ENCODE results near the gene GSK3A.

The GSK3A gene

DNA sequence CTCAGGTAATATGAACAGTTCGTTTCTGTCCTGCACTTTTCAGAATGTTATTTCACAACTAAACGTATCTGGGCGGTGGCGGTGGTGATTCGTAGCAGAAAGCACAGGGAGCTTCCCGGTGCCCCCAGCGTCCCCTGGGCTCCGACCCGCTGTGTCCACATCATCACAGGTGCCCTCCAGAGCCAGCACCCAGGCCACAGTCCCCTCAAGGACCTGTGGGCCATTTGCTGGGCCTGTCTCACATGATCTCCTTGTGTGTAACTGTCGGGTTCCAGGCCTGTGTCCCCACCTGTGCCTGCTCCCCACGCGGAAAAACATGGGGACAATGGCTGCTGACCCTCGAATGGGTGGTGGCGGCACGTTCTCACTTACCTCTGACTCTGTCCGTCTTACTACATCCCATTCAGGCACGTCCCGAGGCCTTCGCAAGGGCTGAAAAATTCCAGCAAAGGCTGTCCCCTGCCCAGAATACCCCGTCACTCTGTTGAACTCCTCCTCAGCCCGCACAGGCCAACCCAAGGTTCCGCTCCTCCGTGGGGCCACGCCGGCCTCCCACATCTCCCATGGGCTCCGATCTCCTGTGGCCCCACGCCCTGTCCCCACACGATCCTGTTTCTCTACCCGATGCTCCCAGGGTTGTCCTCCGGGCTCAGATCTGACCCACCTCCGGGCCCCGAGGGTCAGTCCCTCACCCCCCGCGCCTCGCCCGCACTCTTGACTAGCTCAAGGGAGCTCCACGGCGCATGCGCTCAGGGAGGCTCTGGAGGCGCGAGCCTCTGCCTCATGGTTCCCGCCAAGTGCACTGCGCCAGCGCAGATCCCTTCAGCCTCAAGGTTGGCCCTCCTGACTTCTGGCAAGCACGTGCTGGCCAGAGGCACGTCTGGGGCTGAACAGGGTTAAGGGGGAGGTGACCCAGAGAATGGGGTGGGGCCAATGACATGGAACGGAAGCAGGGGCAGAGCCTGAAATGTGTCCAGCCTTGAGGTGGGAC, 46.1 kb downstream of the GSK3A start:
- no peak for DNase-seq

DNA sequence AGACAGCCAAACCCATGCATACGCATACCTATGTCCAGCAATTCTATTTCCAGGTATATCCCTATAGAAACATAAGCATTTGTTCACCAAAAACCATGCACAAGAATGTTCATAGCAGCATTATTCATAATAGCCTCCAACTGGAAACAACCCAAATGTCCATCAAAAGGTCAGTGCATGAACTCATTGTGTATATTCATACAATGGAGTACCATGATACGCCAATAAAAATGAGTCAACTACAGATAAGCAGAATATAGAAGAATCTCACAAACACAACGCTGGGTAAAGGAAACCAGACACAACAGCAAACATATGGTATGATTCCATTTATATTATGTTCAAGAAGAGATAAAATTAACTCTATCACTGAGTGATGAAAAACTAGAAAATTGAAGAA, 48.7 kb downstream of the GSK3A start:
- DNase-seq: no peak

DNA sequence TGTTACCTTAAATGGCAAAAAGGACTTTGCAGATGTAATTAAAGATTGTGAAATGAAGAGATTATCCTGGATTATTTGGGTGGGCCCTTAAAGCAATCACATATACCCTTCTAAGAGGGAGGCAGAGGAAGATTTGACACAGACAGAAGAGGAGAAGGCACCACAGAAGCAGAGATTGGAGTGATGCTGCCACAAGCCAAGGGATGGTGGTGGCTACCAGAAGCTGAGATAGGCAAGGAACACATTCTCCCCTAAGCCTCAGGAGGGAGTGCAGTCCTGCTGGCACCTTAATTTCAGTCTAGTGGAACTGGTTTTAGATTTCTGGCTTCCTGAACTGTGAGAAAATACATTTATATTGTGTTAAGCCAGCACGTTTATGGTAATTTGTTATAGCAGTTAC, 49.1 kb downstream of the GSK3A start:
- DNase-seq: no peak

DNA sequence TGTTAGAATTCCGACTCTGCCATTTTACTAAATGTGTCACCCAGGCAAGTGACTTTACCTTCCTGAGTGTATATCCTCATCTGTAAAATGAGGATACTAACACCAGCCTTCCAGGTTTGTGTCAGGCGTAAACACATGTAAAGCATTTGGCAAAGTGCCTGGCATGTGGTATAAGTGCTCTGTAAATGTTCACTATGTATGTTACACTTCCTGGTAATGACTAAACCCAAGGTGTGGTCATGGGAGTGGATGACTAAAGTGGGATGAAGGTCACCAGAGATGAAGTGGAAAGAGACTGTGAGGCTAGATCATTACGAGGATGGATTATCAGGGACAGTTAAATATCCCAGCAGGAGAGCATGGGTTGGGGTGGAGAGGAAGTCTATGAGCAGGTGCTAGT, 50.5 kb downstream of the GSK3A start:
- peak; percentile 51 for DNase-seq

DNA sequence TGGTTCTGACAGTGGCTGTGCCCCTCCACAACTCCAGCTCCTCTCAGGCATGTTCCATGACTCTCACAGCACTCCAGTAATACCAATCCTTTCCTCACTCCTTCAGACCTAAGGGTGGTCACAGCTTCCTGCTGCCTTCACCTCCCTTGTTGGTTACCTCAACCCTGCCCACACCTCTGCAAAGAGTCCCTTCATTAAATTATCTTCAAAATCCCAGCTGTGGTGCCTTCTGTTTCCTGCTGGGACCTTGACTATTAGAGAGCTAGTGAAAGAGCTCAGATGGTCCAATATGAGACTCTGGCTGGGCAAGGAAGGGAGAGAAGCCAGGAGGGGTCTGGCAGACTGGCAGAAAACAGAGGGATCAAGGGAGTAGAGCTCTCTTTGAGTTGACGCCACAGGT, 51.1 kb downstream of the GSK3A start:
- DNase-seq: no peak

DNA sequence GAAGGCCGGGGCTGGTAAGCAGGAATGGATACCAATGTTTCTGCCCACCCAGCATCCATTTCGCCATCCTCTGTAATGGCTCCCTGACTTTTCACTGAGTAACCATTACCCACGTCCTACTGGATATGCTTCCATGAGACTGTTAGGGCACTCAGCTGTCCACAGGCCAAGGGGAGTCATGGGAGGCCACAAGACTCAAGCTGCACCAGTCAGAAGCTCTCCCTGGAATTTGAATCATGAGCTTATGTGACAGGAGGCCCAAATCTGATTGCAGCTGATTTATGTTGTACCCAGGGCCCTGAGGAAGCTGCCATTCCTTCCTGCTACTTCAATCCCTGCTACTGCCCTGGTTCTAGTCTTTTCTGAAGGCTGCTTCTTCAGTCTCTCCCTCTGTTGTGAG, 53.3 kb downstream of the GSK3A start:
- DNase-seq: no peak

DNA sequence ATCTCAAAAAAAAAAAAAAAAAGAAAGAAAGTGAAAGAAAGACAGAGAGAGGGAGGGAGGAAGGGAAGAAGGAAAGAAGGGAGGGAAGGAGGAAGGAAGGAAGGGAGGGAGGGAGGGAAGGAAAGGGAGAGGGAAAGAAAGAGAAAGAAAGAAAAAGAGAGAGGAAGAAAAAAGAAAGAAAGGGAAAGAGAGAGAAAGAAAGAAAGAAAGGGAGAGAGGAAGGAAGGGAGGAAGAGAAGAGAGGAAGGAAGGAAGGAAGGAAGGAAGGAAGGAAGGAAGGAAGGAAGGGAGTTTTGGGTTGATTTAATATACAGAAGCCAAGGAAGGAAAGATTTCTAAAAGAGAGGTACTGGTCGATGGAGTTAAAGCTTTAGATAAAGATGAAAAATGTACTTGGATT, 53.7 kb downstream of the GSK3A start:
- no peak for DNase-seq

DNA sequence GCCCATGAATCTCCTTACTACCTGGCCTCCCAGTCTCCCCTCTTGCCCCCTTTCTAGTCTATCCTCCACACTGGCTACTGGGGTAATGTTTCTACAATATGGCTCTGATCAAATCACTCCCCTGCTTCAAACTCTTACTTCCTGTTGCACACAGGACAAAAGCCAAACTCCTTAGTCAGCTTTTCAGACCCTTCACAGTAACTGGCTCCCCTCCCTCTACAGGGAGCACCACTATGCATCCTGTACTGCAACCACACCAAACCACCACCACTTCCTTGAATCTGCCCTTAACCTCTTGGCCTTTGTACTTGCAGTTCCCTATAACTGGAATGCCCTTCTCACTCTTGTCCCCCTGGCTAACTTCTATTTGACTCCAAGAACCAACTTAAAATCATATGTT, 57.1 kb downstream of the GSK3A start:
- no peak for DNase-seq

DNA sequence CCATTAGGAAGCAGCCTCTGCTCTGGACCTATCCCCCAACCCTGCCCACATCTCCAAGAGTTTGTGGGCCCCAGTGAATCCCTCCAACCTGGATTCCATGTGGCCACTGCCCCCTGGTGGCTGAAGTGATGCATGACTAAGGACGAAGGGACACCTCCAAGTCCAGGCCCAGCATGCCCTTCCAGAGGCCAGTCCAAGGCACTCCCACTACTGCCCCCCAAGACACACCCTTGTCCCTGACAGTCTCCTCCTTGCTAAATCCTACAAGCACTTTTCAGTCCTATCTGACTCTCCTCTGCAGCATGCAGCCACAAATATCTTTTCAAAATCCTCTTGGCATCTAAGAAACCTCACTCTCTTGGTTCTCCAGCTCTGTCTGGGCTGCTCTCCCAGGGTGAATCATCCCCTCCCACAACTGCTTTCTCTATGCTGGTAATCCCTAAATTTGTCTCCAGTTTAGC, 58.0 kb downstream of the GSK3A start:
- peak; percentile 80 for DNase-seq

All from activated CD4-positive, alpha-beta T cell treated with anti-CD3 and anti-CD28 coated beads for 48 hours (primary cell).